ENCODE results near the gene HLA-B. TPM values are rescaled to one million over a fixed set of nuclear protein-coding genes. Genes with fewer than 3 reads are reported as not detected.
A peak's percentile ranks its signal among the peaks of the same experiment; 100 is the strongest.
"Not testable (repeated sequence)": the region's sequence is repeated elsewhere in the genome, so short reads cannot be mapped to it uniquely, and the experiment has no call there.

The HLA-B gene
- polyA plus RNA-seq (2013, experiment 1 of 2) = 40.0 TPM
- polyA plus RNA-seq (2013, experiment 2 of 2) = 38.4 TPM

DNA sequence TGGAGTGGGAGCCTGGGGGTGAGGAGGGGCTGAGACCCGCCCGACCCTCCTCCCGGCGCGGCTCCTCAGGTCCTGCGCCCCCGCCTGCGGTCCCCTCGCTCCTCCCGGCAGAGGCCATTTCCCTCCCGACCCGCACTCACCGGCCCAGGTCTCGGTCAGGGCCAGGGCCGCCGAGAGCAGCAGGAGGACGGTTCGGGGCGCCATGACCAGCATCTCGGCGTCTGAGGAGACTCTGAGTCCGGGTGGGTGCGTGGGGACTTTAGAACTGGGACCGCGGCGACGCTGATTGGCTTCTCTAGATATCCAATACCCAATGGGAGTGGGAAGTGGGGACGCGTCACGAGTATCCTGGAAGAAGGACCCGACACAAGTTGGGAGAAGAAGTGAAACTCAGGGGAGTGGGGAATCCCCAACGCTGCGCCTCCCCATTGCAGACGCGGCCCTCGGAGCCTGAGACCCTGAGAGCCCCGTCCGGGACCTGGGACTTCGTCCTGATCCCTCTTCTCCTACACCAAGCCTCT, at the start of gene HLA-B:
Gene HLA-B (minus strand): TSS at position 234 of the 521 bp plus-strand sequence. CDS start 21 bp downstream, at position 213.
- no peak within 1 kb of the TSS for H2BK15ac ChIP-seq (ENCODE audit: low read length)
- H3K18ac ChIP-seq (ENCODE audit: low read length) = peak within 1 kb of the TSS; percentile 89
- H3K9me3 ChIP-seq (replicated peaks in 1 of 2; ENCODE audit: control insufficient read depth in 2 of 2, insufficient read depth in 1 of 2, low read depth in 1 of 2, low read length in 2 of 2) = peaks cover 0 to 3% of the 10 kb centered on the region in 2 donors
- H3K9ac ChIP-seq (ENCODE audit: low read depth, low read length, poor library complexity) = peak within 1 kb of the TSS; percentile 77
- peak within 1 kb of the TSS; percentile 69 for H3K4me2 ChIP-seq (ENCODE audit: insufficient read depth, low read length, poor library complexity, severe bottlenecking)
- no peak within 1 kb of the TSS for H4K8ac ChIP-seq (ENCODE audit: low read depth, low read length)
- no peak within 1 kb of the TSS for H3K23ac ChIP-seq (ENCODE audit: low read depth, low read length, poor library complexity)
- peak within 1 kb of the TSS; percentile 25 to 92 for H3K4me3 ChIP-seq (ENCODE audit: low read length in 2 of 2)
- H2BK5ac ChIP-seq (ENCODE audit: low read length) = no peak within 1 kb of the TSS
- no peak within 1 kb of the TSS for H3K4ac ChIP-seq (ENCODE audit: low read length)
- WGBS, 2 donors (ENCODE audit: extremely low coverage in 2 of 2, insufficient read length in 2 of 2, insufficient replicate concordance in 1 of 2) = no CpG with 5 or more reads among the region's 39 CpGs
- H2AK5ac ChIP-seq (ENCODE audit: low read depth, low read length) = no peak within 1 kb of the TSS
- no peak within 1 kb of the TSS for H3K14ac ChIP-seq (ENCODE audit: low read length)
- H3K36me3 ChIP-seq (replicated peaks in 1 of 2; ENCODE audit: control insufficient read depth in 2 of 2, insufficient read depth in 2 of 2, low read length in 2 of 2) = no peaks in the 10 kb centered on the region
- peak within 1 kb of the TSS; percentile 75 for H2AFZ ChIP-seq (ENCODE audit: low read length)
- no peak within 1 kb of the TSS for H2BK120ac ChIP-seq (ENCODE audit: low read depth, low read length)
- H2BK12ac ChIP-seq (ENCODE audit: low read length) = no peak within 1 kb of the TSS
- DNase-seq (ENCODE audit: low spot score) = peak; percentile 81
- no peak within 1 kb of the TSS for H3K27ac ChIP-seq (replicated peaks; ENCODE audit: low read length)
- peaks cover 0 to 51% (median 34%) of the 10 kb centered on the region in 3 experiments for H3K27me3 ChIP-seq (ENCODE audit: control insufficient read depth in 3 of 3, insufficient read depth in 3 of 3, low read depth in 1 of 3, low read length in 3 of 3)
- H3K79me1 ChIP-seq (ENCODE audit: low read depth, low read length) = no peaks in the 10 kb centered on the region
- no peak within 1 kb of the TSS for H4K91ac ChIP-seq (ENCODE audit: low read depth, low read length, poor library complexity)
- peaks cover 0 to 2% of the 10 kb centered on the region in 2 donors for H3K4me1 ChIP-seq (ENCODE audit: control insufficient read depth in 2 of 2, insufficient read depth in 1 of 2, low read depth in 1 of 2, low read length in 2 of 2)

- Histone ChIP-seq H3K4me1 (ENCODE audit: control insufficient read depth in 2 of 2, insufficient read depth in 1 of 2, low read depth in 1 of 2, low read length in 2 of 2) (peaks cover 4 to 7% of the 10 kb centered on the region in 2 donors), H3K4me3 (ENCODE audit: low read length in 2 of 2) (no peak overlapping the region), H3K36me3 (replicated peaks in 1 of 2; ENCODE audit: control insufficient read depth in 2 of 2, insufficient read depth in 2 of 2, low read length in 2 of 2) (peaks cover 0 to 4% of the 10 kb centered on the region in 2 donors), H3K9ac (ENCODE audit: low read depth, low read length, poor library complexity) (no peak overlapping the region), H3K18ac (ENCODE audit: low read length) (no peak overlapping the region), H3K9me3 (replicated peaks in 1 of 2; ENCODE audit: control insufficient read depth in 2 of 2, insufficient read depth in 1 of 2, low read depth in 1 of 2, low read length in 2 of 2) (peaks cover 0 to 13% of the 10 kb centered on the region in 2 donors), H2BK12ac (ENCODE audit: low read length) (no peak overlapping the region), H2AFZ (ENCODE audit: low read length) (no peak overlapping the region), H3K79me1 (ENCODE audit: low read depth, low read length) (peaks cover 9% of the 10 kb centered on the region), H3K4me2 (ENCODE audit: insufficient read depth, low read length, poor library complexity, severe bottlenecking) (no peak overlapping the region), H3K27me3 (ENCODE audit: control insufficient read depth in 3 of 3, insufficient read depth in 3 of 3, low read depth in 1 of 3, low read length in 3 of 3) (peaks cover 0 to 51% (median 0%) of the 10 kb centered on the region in 3 experiments), H3K4ac (ENCODE audit: low read length) (no peak overlapping the region), H3K27ac (replicated peaks; ENCODE audit: low read length) (no peak overlapping the region), H3K14ac (ENCODE audit: low read length) (no peak overlapping the region), H3K23ac (ENCODE audit: low read depth, low read length, poor library complexity) (no peak overlapping the region), H4K91ac (ENCODE audit: low read depth, low read length, poor library complexity) (no peak overlapping the region), H4K8ac (ENCODE audit: low read depth, low read length) (no peak overlapping the region), H2BK5ac (ENCODE audit: low read length) (no peak overlapping the region), H2BK15ac (ENCODE audit: low read length) (no peak overlapping the region), H2AK5ac (ENCODE audit: low read depth, low read length) (no peak overlapping the region), H2BK120ac (ENCODE audit: low read depth, low read length) (no peak overlapping the region)
- DNase-seq (ENCODE audit: low spot score) = no peak
- WGBS, 2 donors (ENCODE audit: extremely low coverage in 2 of 2, insufficient read length in 2 of 2, insufficient replicate concordance in 1 of 2) = no CpG with 5 or more reads among the region's 5 CpGs
These were observed 49.0 kb upstream of the HLA-B start for GRCh38 chr6:31405996-31406395.

DNA sequence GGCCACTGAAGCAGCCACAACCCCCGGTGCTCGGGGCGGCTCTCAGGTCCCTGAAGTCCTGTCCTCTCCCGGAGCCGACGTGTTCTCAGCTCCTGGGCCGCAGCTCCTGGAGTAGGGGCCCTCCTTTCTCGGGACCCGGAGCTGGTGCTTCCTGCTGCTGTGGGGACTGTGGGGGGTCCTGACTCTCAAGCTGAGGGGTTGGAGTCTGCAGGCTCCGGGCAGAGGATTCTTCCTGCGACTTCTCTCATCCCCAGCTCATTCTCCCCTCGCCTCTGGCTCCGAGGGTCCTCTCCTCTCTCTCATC, 47.0 kb upstream of the HLA-B start:
- not testable (repeated sequence) for H3K4ac ChIP-seq (ENCODE audit: low read length); H3K36me3 ChIP-seq (replicated peaks in 1 of 2; ENCODE audit: control insufficient read depth in 2 of 2, insufficient read depth in 2 of 2, low read length in 2 of 2); H4K8ac ChIP-seq (ENCODE audit: low read depth, low read length); H4K91ac ChIP-seq (ENCODE audit: low read depth, low read length, poor library complexity); H3K79me1 ChIP-seq (ENCODE audit: low read depth, low read length); H2BK120ac ChIP-seq (ENCODE audit: low read depth, low read length); H3K4me1 ChIP-seq (ENCODE audit: control insufficient read depth in 2 of 2, insufficient read depth in 1 of 2, low read depth in 1 of 2, low read length in 2 of 2); DNase-seq (ENCODE audit: low spot score); H3K27ac ChIP-seq (replicated peaks; ENCODE audit: low read length)
- Histone ChIP-seq H2AFZ (ENCODE audit: low read length) (peak overlapping the region; percentile 97), H2BK15ac (ENCODE audit: low read length) (peak overlapping the region; percentile 75), H3K4me3 (ENCODE audit: low read length in 2 of 2) (peak overlapping the region; percentile 52 to 94), H3K23ac (ENCODE audit: low read depth, low read length, poor library complexity) (peak overlapping the region; percentile 99), H3K9ac (ENCODE audit: low read depth, low read length, poor library complexity) (peak overlapping the region; percentile 97), H3K27me3 (ENCODE audit: control insufficient read depth in 3 of 3, insufficient read depth in 3 of 3, low read depth in 1 of 3, low read length in 3 of 3) (peaks cover 0 to 64% (median 3%) of the 10 kb centered on the region in 3 experiments), H3K9me3 (replicated peaks in 1 of 2; ENCODE audit: control insufficient read depth in 2 of 2, insufficient read depth in 1 of 2, low read depth in 1 of 2, low read length in 2 of 2) (peaks cover 0 to 17% of the 10 kb centered on the region in 2 donors), H2BK5ac (ENCODE audit: low read length) (peak overlapping the region; percentile 87), H2BK12ac (ENCODE audit: low read length) (peak overlapping the region; percentile 16), H3K18ac (ENCODE audit: low read length) (peak overlapping the region; percentile 93), H3K14ac (ENCODE audit: low read length) (peak overlapping the region; percentile 99), H3K4me2 (ENCODE audit: insufficient read depth, low read length, poor library complexity, severe bottlenecking) (peak overlapping the region; percentile 86), H2AK5ac (ENCODE audit: low read depth, low read length) (peak overlapping the region; percentile 75)
- WGBS, 2 donors (ENCODE audit: extremely low coverage in 2 of 2, insufficient read length in 2 of 2, insufficient replicate concordance in 1 of 2) = no CpG with 5 or more reads among the region's 13 CpGs

DNA sequence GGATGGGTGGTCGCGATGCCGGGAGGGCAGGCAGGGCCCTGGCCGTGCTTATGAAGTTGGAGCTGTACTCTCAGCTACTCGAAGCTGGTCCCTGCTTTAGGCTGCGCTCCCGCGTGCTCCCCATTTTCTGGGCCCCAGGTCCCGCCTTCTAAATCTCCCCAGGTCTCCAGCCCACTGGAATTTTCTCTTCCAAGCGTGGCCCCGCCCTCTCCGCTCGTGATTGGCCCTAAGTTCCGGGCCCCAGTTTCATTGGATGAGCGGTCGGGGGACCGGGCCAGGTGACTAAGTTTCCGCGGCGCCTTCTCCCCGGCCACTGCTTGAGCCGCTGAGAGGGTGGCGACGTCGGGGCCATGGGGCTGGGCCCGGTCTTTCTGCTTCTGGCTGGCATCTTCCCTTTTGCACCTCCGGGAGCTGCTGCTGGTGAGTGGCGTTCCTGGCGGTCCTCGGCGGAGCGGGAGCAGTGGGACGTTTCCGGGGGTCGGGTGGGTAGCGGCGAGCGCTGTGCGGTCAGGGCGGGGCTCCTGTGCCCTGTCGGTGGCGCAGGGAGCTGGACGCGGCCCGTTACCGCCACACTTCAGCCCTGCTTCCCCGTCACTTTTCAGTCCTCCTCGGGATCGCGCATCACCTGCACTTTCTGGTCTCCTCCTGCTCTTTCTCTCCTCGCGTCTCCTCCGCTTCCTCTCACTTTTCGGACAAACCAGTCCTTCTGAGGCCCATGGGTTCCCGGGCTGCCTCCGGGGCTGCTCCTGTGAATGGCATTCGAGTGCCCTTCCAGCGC, 46.5 kb upstream of the HLA-B start, which contains the start of gene MICA:
Gene MICA (plus strand): TSS at position 313 of the 778 bp plus-strand sequence. CDS start 38 bp downstream, at position 351.
- H2BK120ac ChIP-seq (ENCODE audit: low read depth, low read length) = peak within 1 kb of the TSS; percentile 24
- peaks cover 8% of the 10 kb centered on the region for H3K79me1 ChIP-seq (ENCODE audit: low read depth, low read length)
- H4K8ac ChIP-seq (ENCODE audit: low read depth, low read length) = no peak within 1 kb of the TSS
- peaks cover 0 to 64% (median 3%) of the 10 kb centered on the region in 3 experiments for H3K27me3 ChIP-seq (ENCODE audit: control insufficient read depth in 3 of 3, insufficient read depth in 3 of 3, low read depth in 1 of 3, low read length in 3 of 3)
- H4K91ac ChIP-seq (ENCODE audit: low read depth, low read length, poor library complexity) = no peak within 1 kb of the TSS
- H3K14ac ChIP-seq (ENCODE audit: low read length) = peak within 1 kb of the TSS; percentile 99
- peak within 1 kb of the TSS; percentile 97 for H3K9ac ChIP-seq (ENCODE audit: low read depth, low read length, poor library complexity)
- H3K4ac ChIP-seq (ENCODE audit: low read length) = no peak within 1 kb of the TSS
- peaks cover 4 to 7% of the 10 kb centered on the region in 2 donors for H3K4me1 ChIP-seq (ENCODE audit: control insufficient read depth in 2 of 2, insufficient read depth in 1 of 2, low read depth in 1 of 2, low read length in 2 of 2)
- peak within 1 kb of the TSS; percentile 52 to 94 for H3K4me3 ChIP-seq (ENCODE audit: low read length in 2 of 2)
- H2AK5ac ChIP-seq (ENCODE audit: low read depth, low read length) = peak within 1 kb of the TSS; percentile 75
- peak within 1 kb of the TSS; percentile 78 for H3K27ac ChIP-seq (replicated peaks; ENCODE audit: low read length)
- H3K18ac ChIP-seq (ENCODE audit: low read length) = peak within 1 kb of the TSS; percentile 93
- peak within 1 kb of the TSS; percentile 99 for H3K23ac ChIP-seq (ENCODE audit: low read depth, low read length, poor library complexity)
- peak within 1 kb of the TSS; percentile 86 for H3K4me2 ChIP-seq (ENCODE audit: insufficient read depth, low read length, poor library complexity, severe bottlenecking)
- peak; percentile 90 for DNase-seq (ENCODE audit: low spot score)
- H2BK12ac ChIP-seq (ENCODE audit: low read length) = peak within 1 kb of the TSS; percentile 16
- peaks cover 0 to 2% of the 10 kb centered on the region in 2 donors for H3K36me3 ChIP-seq (replicated peaks in 1 of 2; ENCODE audit: control insufficient read depth in 2 of 2, insufficient read depth in 2 of 2, low read length in 2 of 2)
- peaks cover 0 to 17% of the 10 kb centered on the region in 2 donors for H3K9me3 ChIP-seq (replicated peaks in 1 of 2; ENCODE audit: control insufficient read depth in 2 of 2, insufficient read depth in 1 of 2, low read depth in 1 of 2, low read length in 2 of 2)
- H2AFZ ChIP-seq (ENCODE audit: low read length) = peak within 1 kb of the TSS; percentile 97
- peak within 1 kb of the TSS; percentile 87 for H2BK5ac ChIP-seq (ENCODE audit: low read length)
- peak within 1 kb of the TSS; percentile 75 for H2BK15ac ChIP-seq (ENCODE audit: low read length)
- WGBS, 2 donors (ENCODE audit: extremely low coverage in 2 of 2, insufficient read length in 2 of 2, insufficient replicate concordance in 1 of 2) = no CpG with 5 or more reads among the region's 58 CpGs
